Omental fat pad (tissue), 4 donors: ENCODE measurements around the gene SVOP. TPM values are rescaled to one million over a fixed set of nuclear protein-coding genes. Genes with fewer than 3 reads are reported as not detected.

Source experiments
- ATAC-seq: fragments of 150-250 bp; one replicate; pipeline ENCODE4 v1.9.1; 2016; ENCODE audit warnings: mild to moderate bottlenecking, moderate library complexity; ENCODE audit not compliant: low FRiP score
- DNase-seq: peaks from one replicate; pipeline ENCODE4 v3.0.0-alpha.2; 2019; ENCODE audit warnings: low spot score
- total RNA-seq, 4 donors: library from RNA; depleted of rRNA; stranded (reverse); fragments of >200 nt; gene quantifications; one replicate each; pipeline ENCODE4 v1.1.0, GENCODE V29; 2016
- TF ChIP-seq, protein P1 (sequence below), 3 donors: fragments of 450-650 bp; IDR thresholded peaks; one replicate each; pipeline ENCODE4 v1.5.1; 2016 to 2017; ENCODE audit warnings: antibody characterized with exemption in 3 of 3, mild to moderate bottlenecking in 3 of 3, moderate library complexity in 2 of 3

The SVOP gene
- total RNA-seq, 4 donors from 2014 or later, result not detected

DNA sequence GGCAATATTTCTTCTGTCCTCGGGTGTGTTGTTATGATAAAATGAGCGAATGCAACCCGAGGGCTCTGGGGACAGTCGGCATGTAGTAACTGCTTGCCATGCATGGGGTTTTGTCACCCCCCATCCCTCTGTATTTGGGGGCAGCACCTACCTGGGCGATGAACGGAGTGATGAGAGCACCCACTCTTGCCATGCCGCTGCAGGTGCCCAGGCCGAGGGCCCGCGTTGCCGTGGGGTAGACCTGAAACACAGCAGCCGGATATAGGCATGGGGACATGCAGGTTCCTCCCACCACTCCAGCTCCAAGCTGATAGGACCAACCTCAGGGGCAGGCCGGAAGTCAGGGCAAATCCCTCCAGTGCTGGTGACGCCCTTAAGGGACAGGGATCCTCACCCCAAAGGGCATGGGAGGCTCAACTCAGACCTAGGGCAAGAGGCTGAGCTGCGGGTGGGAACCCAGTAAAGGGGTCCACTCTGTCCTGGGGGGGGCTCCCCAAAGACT lies 105.2 kb downstream of the SVOP start:
- DNase-seq, result no peak
- TF ChIP-seq, protein P1, sequence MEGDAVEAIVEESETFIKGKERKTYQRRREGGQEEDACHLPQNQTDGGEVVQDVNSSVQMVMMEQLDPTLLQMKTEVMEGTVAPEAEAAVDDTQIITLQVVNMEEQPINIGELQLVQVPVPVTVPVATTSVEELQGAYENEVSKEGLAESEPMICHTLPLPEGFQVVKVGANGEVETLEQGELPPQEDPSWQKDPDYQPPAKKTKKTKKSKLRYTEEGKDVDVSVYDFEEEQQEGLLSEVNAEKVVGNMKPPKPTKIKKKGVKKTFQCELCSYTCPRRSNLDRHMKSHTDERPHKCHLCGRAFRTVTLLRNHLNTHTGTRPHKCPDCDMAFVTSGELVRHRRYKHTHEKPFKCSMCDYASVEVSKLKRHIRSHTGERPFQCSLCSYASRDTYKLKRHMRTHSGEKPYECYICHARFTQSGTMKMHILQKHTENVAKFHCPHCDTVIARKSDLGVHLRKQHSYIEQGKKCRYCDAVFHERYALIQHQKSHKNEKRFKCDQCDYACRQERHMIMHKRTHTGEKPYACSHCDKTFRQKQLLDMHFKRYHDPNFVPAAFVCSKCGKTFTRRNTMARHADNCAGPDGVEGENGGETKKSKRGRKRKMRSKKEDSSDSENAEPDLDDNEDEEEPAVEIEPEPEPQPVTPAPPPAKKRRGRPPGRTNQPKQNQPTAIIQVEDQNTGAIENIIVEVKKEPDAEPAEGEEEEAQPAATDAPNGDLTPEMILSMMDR (IDR thresholded peaks at IDR 0.05), result no peak
- no peak for ATAC-seq

DNA sequence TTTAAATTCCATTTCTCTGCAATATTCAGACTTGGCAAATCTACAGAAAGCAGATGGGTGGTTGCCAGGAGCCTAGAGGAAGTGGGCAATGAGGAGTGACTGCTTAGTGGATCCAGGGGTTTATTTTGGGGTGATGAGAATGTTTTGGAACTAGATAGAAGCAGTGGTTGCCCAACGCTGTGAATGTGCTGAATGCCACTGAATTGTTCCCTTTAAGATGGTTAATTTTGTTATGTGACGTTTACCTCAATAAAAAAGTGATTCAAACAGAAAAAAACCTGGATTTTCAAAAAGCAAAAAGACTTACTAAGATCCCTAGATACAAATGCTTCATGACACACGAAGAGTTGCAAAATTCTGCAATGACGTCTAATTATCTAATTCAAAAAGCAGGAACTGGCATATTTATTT lies 106.7 kb downstream of the SVOP start:
- ATAC-seq, result peak; percentile 77
- peak; percentile 27 for DNase-seq
- TF ChIP-seq, protein P1 (IDR thresholded peaks at IDR 0.05), result no peak

DNA sequence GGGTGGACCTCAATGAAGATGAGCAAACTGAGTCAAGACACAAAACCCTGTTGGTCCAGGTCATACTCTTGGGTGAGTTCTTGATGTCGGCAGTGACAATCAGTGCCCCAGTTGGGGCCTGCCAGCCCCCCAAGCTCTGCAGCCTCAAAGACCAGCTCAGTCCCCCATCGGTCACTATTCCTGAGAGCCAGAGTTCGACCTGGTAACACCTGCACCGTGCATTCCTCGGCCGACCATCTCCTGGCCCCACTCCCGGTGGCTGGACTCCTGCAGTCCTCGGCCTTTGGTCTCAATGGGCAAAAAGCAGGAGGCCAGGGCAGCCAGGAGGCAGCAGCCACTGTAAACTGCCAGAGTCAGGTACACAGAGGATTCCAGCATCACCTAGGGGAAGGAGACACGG lies 108.5 kb downstream of the SVOP start:
- TF ChIP-seq, protein P1 (IDR thresholded peaks at IDR 0.05), result no peak
- no peak for ATAC-seq
- no peak for DNase-seq

DNA sequence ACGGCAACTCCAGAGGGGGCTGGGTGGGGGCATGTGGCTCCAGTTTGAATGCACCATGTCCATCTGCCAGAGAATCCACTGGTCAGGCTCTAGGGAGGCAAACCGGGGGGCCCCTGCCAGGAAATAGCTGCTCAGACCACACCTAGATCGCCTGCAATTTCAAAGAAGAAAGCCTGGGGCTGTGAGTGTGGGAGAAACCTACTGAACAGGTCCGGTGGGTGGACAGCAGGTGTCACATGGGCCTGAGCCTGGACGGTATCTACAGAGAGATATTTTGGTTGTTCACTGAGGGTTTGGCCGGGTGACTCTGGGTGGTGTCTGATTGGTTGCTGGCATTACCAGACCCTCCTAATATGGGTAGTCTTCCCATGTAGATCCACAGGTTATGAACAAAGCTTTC lies 109.0 kb downstream of the SVOP start:
- no peak for DNase-seq
- ATAC-seq, result no peak
- TF ChIP-seq, protein P1 (IDR thresholded peaks at IDR 0.05), result no peak

DNA sequence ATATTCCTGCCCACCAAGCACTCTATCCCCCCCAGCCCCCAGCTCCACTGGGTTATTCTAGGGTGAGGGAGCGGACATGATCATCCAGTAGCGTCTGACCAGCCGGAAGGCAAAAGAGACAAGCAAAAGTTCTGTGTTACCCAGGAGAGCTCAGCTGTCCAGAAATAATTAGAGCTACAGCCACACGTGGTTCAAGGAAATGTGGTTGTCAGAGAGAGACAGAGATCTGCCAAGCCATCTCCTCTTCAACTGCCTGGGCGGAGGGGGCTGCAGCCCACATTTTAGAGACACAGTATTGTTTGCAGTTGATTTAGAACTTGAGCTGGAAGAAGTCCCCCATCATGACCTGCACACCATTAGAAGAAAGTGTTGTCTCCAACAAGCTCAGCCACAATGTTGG lies 110.5 kb downstream of the SVOP start:
- ATAC-seq (no peak), DNase-seq (no peak)
- TF ChIP-seq, protein P1 (IDR thresholded peaks at IDR 0.05), result no peak

DNA sequence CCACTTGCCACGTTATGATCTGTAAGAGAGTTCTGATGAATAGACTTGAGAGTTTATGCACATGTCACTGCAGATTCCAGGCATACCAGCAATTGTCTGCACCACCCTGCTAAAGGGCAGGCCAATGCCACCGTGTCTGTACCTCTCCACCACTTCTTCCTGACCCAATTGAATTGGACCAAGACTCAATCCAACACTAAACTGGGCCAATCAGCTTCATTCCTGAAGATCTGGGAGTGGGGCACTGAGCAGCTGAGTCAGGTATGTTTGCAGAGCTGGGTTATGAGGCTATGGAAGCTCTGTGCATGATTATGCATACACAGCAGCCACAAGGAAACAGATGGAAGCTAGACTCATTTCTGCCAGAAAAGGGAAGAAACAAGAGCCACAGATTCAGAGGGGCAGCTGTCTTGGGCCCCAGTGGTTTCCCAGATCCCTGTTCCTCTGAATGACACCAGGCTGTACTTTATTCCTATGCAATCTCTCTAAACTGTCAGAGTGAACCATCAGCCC lies 113.0 kb downstream of the SVOP start:
- DNase-seq, result no peak
- peak; percentile 19 for ATAC-seq
- TF ChIP-seq, protein P1 (IDR thresholded peaks at IDR 0.05), result no peak

DNA sequence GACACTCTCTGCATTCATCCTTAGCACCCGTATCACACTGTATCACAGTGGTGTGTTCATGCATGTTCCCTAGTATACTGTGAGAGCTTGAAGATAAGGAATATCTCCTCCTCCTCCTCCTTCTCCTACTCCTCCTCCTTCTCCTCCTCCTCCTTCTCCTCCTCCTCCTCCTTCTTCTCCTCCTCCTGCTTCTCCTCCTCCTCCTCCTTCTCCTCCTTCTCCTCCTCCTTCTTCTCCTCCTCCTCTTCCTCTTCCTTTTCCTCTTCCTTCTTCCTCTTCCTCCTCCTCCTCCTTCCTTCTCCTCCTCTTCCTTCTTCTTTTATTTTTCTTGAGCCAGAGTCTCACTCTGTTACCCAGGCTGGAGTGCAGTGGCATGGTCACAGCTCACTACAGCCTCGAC lies 113.9 kb downstream of the SVOP start:
- DNase-seq (no peak), ATAC-seq (no peak)
- TF ChIP-seq, protein P1 (IDR thresholded peaks at IDR 0.05), result no peak
